ENCODE data around the gene WDTC1. TPM values are rescaled to one million over a fixed set of nuclear protein-coding genes. Genes with fewer than 3 reads are reported as not detected.

WDTC1 gene
- total and polyA plus RNA-seq, 2 of the 13 experiments (the other 11 are each of a cell fraction or from before 2014, with no cell fraction given), result 5.5 TPM

DNA sequence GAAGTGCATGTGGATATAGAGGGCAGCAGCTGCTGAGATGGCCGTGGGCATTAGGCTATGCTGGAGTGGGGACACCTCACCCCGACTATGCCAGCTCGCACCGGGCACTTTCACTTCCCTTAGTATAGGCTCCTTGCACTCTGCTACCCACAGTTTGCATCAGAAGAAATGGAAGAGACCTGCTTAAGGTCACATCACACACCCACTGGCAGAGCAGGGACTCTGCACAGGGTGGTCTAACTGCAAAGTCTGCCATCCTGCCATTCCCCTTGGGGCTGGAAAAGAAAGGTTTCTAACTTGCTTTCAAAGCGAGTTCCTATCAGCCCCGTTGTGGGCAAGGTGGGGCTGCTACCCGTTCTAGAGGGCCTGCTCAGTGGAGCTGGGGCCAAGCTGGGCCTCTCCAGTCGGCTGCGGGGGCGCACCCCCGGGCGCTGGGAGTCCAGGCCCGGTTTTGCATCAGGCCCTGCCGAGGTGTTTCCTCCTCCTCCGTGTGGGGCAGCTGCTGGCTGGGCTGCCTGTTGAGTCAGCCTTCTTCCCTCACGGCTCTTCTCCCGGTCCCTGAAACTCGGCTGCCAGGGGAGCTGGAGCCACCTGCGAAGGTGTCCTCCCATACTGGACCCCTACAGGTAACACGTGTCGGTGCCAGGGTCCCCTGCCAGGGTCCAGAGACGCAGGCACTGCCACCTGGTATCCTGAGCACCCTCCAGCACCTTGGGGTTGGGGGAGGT lies 107.3 kb downstream of the WDTC1 start, which contains the start of gene SYTL1 (continued):
- TF ChIP-seq NONO (IDR thresholded peaks at IDR 0.05) (no peak), NONO (CRISPR knock-in tag; conservative IDR thresholded peaks at IDR 0.05) (no peak), FOXM1 (CRISPR knock-in tag; IDR thresholded peaks at IDR 0.05) (no peak), ATRX (CRISPR knock-in tag; IDR thresholded peaks at IDR 0.05; ENCODE audit: borderline replicate concordance) (no peak), FOXC1 (CRISPR knock-in tag; IDR thresholded peaks at IDR 0.05; ENCODE audit: borderline replicate concordance) (no peak), ISX (CRISPR knock-in tag; conservative IDR thresholded peaks at IDR 0.05) (no peak), YEATS4 (CRISPR knock-in tag; IDR thresholded peaks at IDR 0.05; ENCODE audit: borderline replicate concordance) (no peak), ARNT (IDR thresholded peaks at IDR 0.05) (no peak), ZNF550 (CRISPR knock-in tag; IDR thresholded peaks at IDR 0.05; ENCODE audit: borderline replicate concordance) (no peak), ZFX (CRISPR knock-in tag; IDR thresholded peaks at IDR 0.05; ENCODE audit: low read depth) (peak; percentile 41), ZNF296 (CRISPR knock-in tag; conservative IDR thresholded peaks at IDR 0.05) (no peak), TGIF2 (CRISPR knock-in tag; IDR thresholded peaks at IDR 0.05) (no peak), SSRP1 (CRISPR knock-in tag; IDR thresholded peaks at IDR 0.05) (no peak), NR2F2 (IDR thresholded peaks at IDR 0.05; ENCODE audit: borderline replicate concordance, low read depth) (no peak), CBX1 (IDR thresholded peaks at IDR 0.05; ENCODE audit: low read depth) (no peak), HNRNPUL1 (IDR thresholded peaks at IDR 0.05; ENCODE audit: low read depth, low read length) (no peak)
- TF ChIP-seq, protein P1, sequence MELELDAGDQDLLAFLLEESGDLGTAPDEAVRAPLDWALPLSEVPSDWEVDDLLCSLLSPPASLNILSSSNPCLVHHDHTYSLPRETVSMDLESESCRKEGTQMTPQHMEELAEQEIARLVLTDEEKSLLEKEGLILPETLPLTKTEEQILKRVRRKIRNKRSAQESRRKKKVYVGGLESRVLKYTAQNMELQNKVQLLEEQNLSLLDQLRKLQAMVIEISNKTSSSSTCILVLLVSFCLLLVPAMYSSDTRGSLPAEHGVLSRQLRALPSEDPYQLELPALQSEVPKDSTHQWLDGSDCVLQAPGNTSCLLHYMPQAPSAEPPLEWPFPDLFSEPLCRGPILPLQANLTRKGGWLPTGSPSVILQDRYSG (CRISPR knock-in tag; IDR thresholded peaks at IDR 0.05), result no peak
- TF ChIP-seq, protein P2, sequence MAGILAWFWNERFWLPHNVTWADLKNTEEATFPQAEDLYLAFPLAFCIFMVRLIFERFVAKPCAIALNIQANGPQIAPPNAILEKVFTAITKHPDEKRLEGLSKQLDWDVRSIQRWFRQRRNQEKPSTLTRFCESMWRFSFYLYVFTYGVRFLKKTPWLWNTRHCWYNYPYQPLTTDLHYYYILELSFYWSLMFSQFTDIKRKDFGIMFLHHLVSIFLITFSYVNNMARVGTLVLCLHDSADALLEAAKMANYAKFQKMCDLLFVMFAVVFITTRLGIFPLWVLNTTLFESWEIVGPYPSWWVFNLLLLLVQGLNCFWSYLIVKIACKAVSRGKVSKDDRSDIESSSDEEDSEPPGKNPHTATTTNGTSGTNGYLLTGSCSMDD (CRISPR knock-in tag; IDR thresholded peaks at IDR 0.05), result no peak
- TF ChIP-seq, protein P3, sequence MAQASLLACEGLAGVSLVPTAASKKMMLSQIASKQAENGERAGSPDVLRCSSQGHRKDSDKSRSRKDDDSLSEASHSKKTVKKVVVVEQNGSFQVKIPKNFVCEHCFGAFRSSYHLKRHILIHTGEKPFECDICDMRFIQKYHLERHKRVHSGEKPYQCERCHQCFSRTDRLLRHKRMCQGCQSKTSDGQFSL (CRISPR knock-in tag; IDR thresholded peaks at IDR 0.05), result no peak
- TF ChIP-seq, protein P4, sequence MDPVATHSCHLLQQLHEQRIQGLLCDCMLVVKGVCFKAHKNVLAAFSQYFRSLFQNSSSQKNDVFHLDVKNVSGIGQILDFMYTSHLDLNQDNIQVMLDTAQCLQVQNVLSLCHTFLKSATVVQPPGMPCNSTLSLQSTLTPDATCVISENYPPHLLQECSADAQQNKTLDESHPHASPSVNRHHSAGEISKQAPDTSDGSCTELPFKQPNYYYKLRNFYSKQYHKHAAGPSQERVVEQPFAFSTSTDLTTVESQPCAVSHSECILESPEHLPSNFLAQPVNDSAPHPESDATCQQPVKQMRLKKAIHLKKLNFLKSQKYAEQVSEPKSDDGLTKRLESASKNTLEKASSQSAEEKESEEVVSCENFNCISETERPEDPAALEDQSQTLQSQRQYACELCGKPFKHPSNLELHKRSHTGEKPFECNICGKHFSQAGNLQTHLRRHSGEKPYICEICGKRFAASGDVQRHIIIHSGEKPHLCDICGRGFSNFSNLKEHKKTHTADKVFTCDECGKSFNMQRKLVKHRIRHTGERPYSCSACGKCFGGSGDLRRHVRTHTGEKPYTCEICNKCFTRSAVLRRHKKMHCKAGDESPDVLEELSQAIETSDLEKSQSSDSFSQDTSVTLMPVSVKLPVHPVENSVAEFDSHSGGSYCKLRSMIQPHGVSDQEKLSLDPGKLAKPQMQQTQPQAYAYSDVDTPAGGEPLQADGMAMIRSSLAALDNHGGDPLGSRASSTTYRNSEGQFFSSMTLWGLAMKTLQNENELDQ (CRISPR knock-in tag; IDR thresholded peaks at IDR 0.05; ENCODE audit: borderline replicate concordance), result no peak
- TF ChIP-seq, protein P5, sequence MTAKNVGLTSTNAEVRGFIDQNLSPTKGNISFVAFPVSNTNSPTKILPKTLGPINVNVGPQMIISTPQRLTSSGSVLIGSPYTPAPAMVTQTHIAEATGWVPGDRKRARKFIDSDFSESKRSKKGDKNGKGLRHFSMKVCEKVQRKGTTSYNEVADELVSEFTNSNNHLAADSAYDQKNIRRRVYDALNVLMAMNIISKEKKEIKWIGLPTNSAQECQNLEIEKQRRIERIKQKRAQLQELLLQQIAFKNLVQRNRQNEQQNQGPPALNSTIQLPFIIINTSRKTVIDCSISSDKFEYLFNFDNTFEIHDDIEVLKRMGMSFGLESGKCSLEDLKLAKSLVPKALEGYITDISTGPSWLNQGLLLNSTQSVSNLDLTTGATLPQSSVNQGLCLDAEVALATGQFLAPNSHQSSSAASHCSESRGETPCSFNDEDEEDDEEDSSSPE (CRISPR knock-in tag; IDR thresholded peaks at IDR 0.05), result peak; percentile 69
- TF ChIP-seq, protein P6, sequence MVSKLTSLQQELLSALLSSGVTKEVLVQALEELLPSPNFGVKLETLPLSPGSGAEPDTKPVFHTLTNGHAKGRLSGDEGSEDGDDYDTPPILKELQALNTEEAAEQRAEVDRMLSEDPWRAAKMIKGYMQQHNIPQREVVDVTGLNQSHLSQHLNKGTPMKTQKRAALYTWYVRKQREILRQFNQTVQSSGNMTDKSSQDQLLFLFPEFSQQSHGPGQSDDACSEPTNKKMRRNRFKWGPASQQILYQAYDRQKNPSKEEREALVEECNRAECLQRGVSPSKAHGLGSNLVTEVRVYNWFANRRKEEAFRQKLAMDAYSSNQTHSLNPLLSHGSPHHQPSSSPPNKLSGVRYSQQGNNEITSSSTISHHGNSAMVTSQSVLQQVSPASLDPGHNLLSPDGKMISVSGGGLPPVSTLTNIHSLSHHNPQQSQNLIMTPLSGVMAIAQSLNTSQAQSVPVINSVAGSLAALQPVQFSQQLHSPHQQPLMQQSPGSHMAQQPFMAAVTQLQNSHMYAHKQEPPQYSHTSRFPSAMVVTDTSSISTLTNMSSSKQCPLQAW (CRISPR knock-in tag; IDR thresholded peaks at IDR 0.05), result peak; percentile 53; the same call in 1 of the 2 replicates
